HCT116 (cell line): ENCODE results near the gene ZC3H12C. TPM values are rescaled to one million over a fixed set of nuclear protein-coding genes. Genes with fewer than 3 reads are reported as not detected.

Experiments used
- ATAC-seq: fragments of 200-7000 bp; cut with Tn5 transposase; 2 replicates; pipeline ENCODE4 v1.9.1; 2020; ENCODE audit warnings: mild to moderate bottlenecking, moderate library complexity
- BruUV-seq: library from RNA; stranded (reverse); fragments of 400-500 nt; replicated peaks from 2 replicates; lab custom pipeline; 2021; lab: Mats Ljungman, UMichigan
- CTCF ChIA-PET: fragments of 300-600 bp; sonication (Branson Sonifier 250); formaldehyde crosslinking; loops from one replicate; lab custom pipeline; 2021; ENCODE audit warnings: antibody characterized with exemption; lab: Charles Lee
- POLR2A ChIA-PET: fragments of 300-600, 350-600 bp; sonication (Branson Sonifier 250); formaldehyde crosslinking; loops from one replicate; lab custom pipeline; 2021; ENCODE audit warnings: antibody characterized with exemption; lab: Charles Lee
- RAD21 ChIA-PET, 2 experiments: fragments of 300-600 bp; sonication (Branson Sonifier 250); formaldehyde crosslinking; loops; one replicate each; lab custom pipeline; 2023; ENCODE audit warnings: low total read pairs in 2 of 2; ENCODE audit not compliant: uncharacterized antibody in 2 of 2, unreplicated experiment in 2 of 2, low non-redundant PET in 1 of 2; lab: Charles Lee
- DNase-seq: peaks from one replicate; pipeline ENCODE4 v3.0.0-alpha.2; 2010; ENCODE audit warnings: low read depth, low spot score
- H2AFZ ChIP-seq: fragments of 200-600 bp; shearing (Covaris generic), sonication (generic); 2 replicates; pipeline ENCODE4 v1.6.1; 2017; ENCODE audit warnings: low read depth, mixed run types, mixed read lengths, antibody characterized with exemption, low read length; ENCODE audit not compliant: poor library complexity, severe bottlenecking
- H3K27ac ChIP-seq: 2 replicates; pipeline ENCODE4 v1.5.1; 2012; ENCODE audit warnings: low read depth, low read length
- H3K27me3 ChIP-seq: fragments of 200-600 bp; sonication (generic); 2 replicates; pipeline ENCODE4 v1.6.1; 2016; ENCODE audit warnings: mixed run types, low read length, mixed read lengths; ENCODE audit not compliant: insufficient read depth
- H3K36me3 ChIP-seq, 2 experiments: fragments of 200-500 bp in 1 of 2; fragments of 200-600 bp in 1 of 2; sonication (Bioruptor generic) in 1 of 2; sonication (generic) in 1 of 2; 2 replicates each; pipeline versions ENCODE4 v1.5.1 to v1.6.1; 2014 to 2016; ENCODE audit warnings: low read length in 2 of 2, inconsistent platforms in 1 of 2, mixed read lengths in 1 of 2, mixed run types in 1 of 2; ENCODE audit not compliant: insufficient read depth in 2 of 2, control insufficient read depth in 1 of 2
- H3K4me1 ChIP-seq, 2 experiments: fragments of 200-600 bp in 1 of 2; sonication (generic) in 1 of 2; 2 replicates each; pipeline versions ENCODE4 v1.5.1 to v1.6.1; 2012 to 2017; ENCODE audit warnings: low read length in 2 of 2, inconsistent platforms in 1 of 2, mild to moderate bottlenecking in 1 of 2, mixed read lengths in 1 of 2, mixed run types in 1 of 2, moderate library complexity in 1 of 2; ENCODE audit not compliant: insufficient read depth in 2 of 2, control insufficient read depth in 1 of 2
- H3K4me2 ChIP-seq: fragments of 200-600 bp; sonication (generic); 2 replicates; pipeline ENCODE4 v1.6.1; 2017; ENCODE audit warnings: mixed run types, low read length, mixed read lengths
- H3K4me3 ChIP-seq, 2 experiments: fragments of 200-600 bp in 1 of 2; sonication (generic) in 1 of 2; replicated peaks in 1 of 2; 2 replicates each; pipeline ENCODE4 v1.5.1; 2011 to 2016; ENCODE audit warnings: low read length in 2 of 2, control low read depth in 1 of 2, low read depth in 1 of 2, mild to moderate bottlenecking in 1 of 2, mixed read lengths in 1 of 2, mixed run types in 1 of 2
- H3K79me2 ChIP-seq: fragments of 200-600 bp; sonication (generic); 2 replicates; pipeline ENCODE4 v1.6.1; 2017; ENCODE audit warnings: mild to moderate bottlenecking, mixed run types, low read length, moderate library complexity, mixed read lengths; ENCODE audit not compliant: insufficient read depth
- H3K9ac ChIP-seq: fragments of 200-600 bp; sonication (generic); 2 replicates; pipeline ENCODE4 v1.6.1; 2016; ENCODE audit warnings: low read length, mixed read lengths
- H3K9me2 ChIP-seq: fragments of 200-600 bp; sonication (generic), shearing (Covaris generic); 2 replicates; pipeline ENCODE4 v1.6.1; 2017; ENCODE audit warnings: mixed run types, mild to moderate bottlenecking, moderate library complexity; ENCODE audit not compliant: insufficient read depth
- H3K9me3 ChIP-seq, 2 experiments: fragments of 200-500 bp in 1 of 2; fragments of 200-600 bp in 1 of 2; sonication (Bioruptor generic) in 1 of 2; sonication (generic) in 1 of 2; 2 replicates each; pipeline ENCODE4 v1.6.1; 2014 to 2017; ENCODE audit warnings: low read length in 2 of 2, mixed read lengths in 2 of 2, inconsistent platforms in 1 of 2, low read depth in 1 of 2, mild to moderate bottlenecking in 1 of 2, mixed run types in 1 of 2, moderate library complexity in 1 of 2; ENCODE audit not compliant: control insufficient read depth in 1 of 2, insufficient read depth in 1 of 2
- H4K20me1 ChIP-seq: fragments of 200-600 bp; sonication (generic), shearing (Covaris generic); 2 replicates; pipeline ENCODE4 v1.6.1; 2017; ENCODE audit warnings: mixed run types, mild to moderate bottlenecking, moderate library complexity; ENCODE audit not compliant: insufficient read depth
- CEBPB ChIP-seq: IDR thresholded peaks from 2 replicates; pipeline ENCODE4 v1.6.1; 2012; ENCODE audit warnings: low read depth
- FOSL1 ChIP-seq: IDR thresholded peaks from 2 replicates; pipeline ENCODE4 v1.6.1; 2012; ENCODE audit warnings: low read depth
- JUND ChIP-seq: IDR thresholded peaks from 2 replicates; pipeline ENCODE4 v1.6.1; 2012
- POLR2AphosphoS5 ChIP-seq: IDR thresholded peaks from 2 replicates; pipeline ENCODE4 v1.6.1; 2011; ENCODE audit warnings: mild to moderate bottlenecking, low read depth, low read length, moderate library complexity
- RAD21 ChIP-seq: IDR thresholded peaks from 2 replicates; pipeline ENCODE4 v1.6.1; 2012; ENCODE audit warnings: low read depth, mild to moderate bottlenecking
- TCF7L2 ChIP-seq: IDR thresholded peaks from 2 replicates; pipeline ENCODE4 v1.7.0; 2011; ENCODE audit warnings: borderline replicate concordance, inconsistent platforms; ENCODE audit not compliant: insufficient read depth, insufficient read length; ENCODE audit errors: extremely low read depth
- intact Hi-C: fragments of 100-400 bp; cut with micrococcal nuclease; formaldehyde crosslinking; loops from 2 replicates; pipeline ENCODE4 v1.10.0; 2022
- total RNA-seq: library from RNA; stranded (reverse); gene quantifications from one replicate; pipeline ENCODE4 v1.2.1, GENCODE V29; 2021; ENCODE audit not compliant: unreplicated experiment
- TF ChIP-seq, protein P1 (sequence below), 3 experiments: fragments of 200-600 bp in 1 of 3; sonication (generic) in 1 of 3; IDR thresholded peaks in 2 of 3; conservative IDR thresholded peaks in 1 of 3; 2 replicates each; pipeline ENCODE4 v1.5.1; 2012 to 2017; ENCODE audit warnings: low read depth in 2 of 3, low read length in 2 of 3, antibody characterized with exemption in 1 of 3, borderline replicate concordance in 1 of 3, control low read depth in 1 of 3, mild to moderate bottlenecking in 1 of 3, mixed read lengths in 1 of 3, mixed run types in 1 of 3, moderate library complexity in 1 of 3; ENCODE audit not compliant: insufficient read depth in 1 of 3
- TF ChIP-seq, protein P2 (sequence below): IDR thresholded peaks from 2 replicates; pipeline ENCODE4 v1.6.1; 2012

The ZC3H12C gene
- total RNA-seq, 1 experiment from 2014 or later = 10.2 TPM

DNA sequence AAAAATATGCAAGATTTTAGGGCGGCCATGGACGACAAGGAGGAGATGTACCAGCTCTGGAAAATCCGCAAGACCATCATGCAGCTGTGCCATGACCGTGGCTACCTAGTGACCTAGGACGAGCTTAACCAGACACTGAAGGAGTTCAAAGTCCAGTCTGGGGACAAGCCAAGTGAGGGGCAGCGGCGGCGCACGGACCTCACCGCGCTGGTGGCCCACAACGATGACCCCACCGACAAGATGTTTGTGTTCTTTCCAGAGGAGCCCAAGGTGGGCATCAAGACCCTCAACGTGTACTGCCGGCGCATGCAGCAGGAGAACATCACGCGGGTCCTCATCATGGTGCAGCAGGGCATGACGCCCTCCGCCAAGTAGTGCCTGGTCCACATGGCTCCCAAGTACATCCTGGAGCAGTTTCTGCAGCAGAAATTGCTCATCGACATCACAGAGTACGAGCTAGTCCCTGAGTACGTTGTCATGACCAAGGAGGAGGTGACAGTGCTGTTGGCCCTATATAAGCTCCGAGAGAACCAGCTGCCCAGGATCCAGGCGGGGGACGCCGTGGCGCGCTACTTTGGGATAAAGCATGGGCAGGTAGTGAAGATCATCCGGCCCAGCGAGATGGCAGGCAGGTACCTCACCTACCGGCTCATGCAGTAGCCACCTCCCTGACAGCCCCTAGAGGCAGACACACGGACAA is 43.5 kb upstream of the ZC3H12C start:
- Histone ChIP-seq H3K9me3 (no peaks in the 10 kb centered on the region), H3K79me2 (no peaks in the 10 kb centered on the region), H2AFZ (no peak overlapping the region), H3K4me1 (no peaks in the 10 kb centered on the region), H3K27me3 (no peaks in the 10 kb centered on the region), H3K9ac (no peak overlapping the region), H3K9me2 (no peaks in the 10 kb centered on the region), H3K4me3 (no peak overlapping the region), H3K4me2 (no peak overlapping the region), H4K20me1 (no peaks in the 10 kb centered on the region), H3K27ac (no peak overlapping the region), H3K36me3 (no peaks in the 10 kb centered on the region)
- ATAC-seq (no peak), DNase-seq (no peak)
- TF ChIP-seq FOSL1 (no peak), TCF7L2 (no peak), POLR2AphosphoS5 (no peak), CEBPB (no peak), JUND (no peak), RAD21 (no peak)
- TF ChIP-seq, protein P1, sequence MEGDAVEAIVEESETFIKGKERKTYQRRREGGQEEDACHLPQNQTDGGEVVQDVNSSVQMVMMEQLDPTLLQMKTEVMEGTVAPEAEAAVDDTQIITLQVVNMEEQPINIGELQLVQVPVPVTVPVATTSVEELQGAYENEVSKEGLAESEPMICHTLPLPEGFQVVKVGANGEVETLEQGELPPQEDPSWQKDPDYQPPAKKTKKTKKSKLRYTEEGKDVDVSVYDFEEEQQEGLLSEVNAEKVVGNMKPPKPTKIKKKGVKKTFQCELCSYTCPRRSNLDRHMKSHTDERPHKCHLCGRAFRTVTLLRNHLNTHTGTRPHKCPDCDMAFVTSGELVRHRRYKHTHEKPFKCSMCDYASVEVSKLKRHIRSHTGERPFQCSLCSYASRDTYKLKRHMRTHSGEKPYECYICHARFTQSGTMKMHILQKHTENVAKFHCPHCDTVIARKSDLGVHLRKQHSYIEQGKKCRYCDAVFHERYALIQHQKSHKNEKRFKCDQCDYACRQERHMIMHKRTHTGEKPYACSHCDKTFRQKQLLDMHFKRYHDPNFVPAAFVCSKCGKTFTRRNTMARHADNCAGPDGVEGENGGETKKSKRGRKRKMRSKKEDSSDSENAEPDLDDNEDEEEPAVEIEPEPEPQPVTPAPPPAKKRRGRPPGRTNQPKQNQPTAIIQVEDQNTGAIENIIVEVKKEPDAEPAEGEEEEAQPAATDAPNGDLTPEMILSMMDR (IDR thresholded peaks at IDR 0.05 in 2 of 3, conservative IDR thresholded peaks at IDR 0.05 in 1 of 3; ENCODE audit: borderline replicate concordance in 1 of 3, insufficient read depth in 1 of 3, low read depth in 2 of 3, low read length in 2 of 3) = no peak
- TF ChIP-seq, protein P2, sequence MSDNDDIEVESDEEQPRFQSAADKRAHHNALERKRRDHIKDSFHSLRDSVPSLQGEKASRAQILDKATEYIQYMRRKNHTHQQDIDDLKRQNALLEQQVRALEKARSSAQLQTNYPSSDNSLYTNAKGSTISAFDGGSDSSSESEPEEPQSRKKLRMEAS = no peak
- intact Hi-C loops = no loop called here
- ChIA-PET RAD21 (no interaction called here), POLR2A (no interaction called here), CTCF (no interaction called here)
- no TSS peak for BruUV-seq
